ENCODE measurements around the gene MCCC2.
"Not testable (repeated sequence)": the region's sequence is repeated elsewhere in the genome, so short reads cannot be mapped to it uniquely, and the experiment has no call there.

Gene MCCC2

DNA sequence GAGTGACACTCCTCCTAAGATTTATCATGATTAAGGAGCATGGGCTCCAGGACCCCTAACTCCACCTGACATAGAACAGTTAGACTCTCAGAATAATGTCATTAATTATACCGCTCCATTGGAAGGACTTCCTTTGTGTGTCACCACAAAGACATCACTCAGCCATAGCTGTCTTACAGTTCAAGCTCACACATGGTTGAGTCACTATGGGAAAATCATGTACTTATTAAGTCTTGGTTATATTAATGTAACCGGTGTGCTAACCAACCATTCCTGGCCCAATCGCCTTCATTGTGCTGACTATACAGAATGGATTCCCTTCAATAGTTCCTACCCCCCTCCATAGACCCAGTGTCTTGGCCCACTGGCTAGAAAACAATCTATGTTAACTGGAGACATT is 10.9 kb upstream of the MCCC2 start:
- no peaks in the 10 kb centered on the region for H3K4me1 ChIP-seq (ENCODE audit: insufficient read depth, low read length)
- no peaks in the 10 kb centered on the region for H3K9me3 ChIP-seq (ENCODE audit: low read length)
- H3K4me3 ChIP-seq (ENCODE audit: low read depth in 1 of 2, low read length in 2 of 2): no peak overlapping the region
- H3K36me3 ChIP-seq (ENCODE audit: insufficient read depth, low read length): no peaks in the 10 kb centered on the region
- no peak overlapping the region for H3K9ac ChIP-seq (ENCODE audit: low read length)
- no peak overlapping the region for H3K27ac ChIP-seq (ENCODE audit: low read depth, low read length)
- no peaks in the 10 kb centered on the region for H3K27me3 ChIP-seq (ENCODE audit: control insufficient read depth in 1 of 2, insufficient read depth in 2 of 2, low read length in 2 of 2)

DNA sequence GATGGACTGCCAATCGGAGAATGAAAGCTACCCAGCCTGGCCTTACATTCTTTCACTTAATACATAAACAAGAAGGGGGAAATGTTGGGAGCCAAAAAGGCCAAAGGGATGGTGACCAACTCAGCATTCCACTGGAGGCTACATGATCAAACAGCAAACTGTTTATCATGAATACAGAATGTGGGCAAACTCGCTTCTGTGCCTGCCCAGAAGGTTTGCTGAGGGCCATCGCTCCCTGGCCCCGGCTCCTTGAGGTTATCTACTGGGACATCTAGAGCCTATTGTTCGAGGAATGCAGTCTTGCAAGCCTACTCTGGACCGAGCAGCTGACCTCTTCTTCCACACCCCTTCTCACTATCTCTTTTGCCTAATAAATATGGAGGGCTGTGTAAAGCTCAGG is 9.3 kb upstream of the MCCC2 start:
- not testable (repeated sequence) for H3K9ac ChIP-seq (ENCODE audit: low read length)

DNA sequence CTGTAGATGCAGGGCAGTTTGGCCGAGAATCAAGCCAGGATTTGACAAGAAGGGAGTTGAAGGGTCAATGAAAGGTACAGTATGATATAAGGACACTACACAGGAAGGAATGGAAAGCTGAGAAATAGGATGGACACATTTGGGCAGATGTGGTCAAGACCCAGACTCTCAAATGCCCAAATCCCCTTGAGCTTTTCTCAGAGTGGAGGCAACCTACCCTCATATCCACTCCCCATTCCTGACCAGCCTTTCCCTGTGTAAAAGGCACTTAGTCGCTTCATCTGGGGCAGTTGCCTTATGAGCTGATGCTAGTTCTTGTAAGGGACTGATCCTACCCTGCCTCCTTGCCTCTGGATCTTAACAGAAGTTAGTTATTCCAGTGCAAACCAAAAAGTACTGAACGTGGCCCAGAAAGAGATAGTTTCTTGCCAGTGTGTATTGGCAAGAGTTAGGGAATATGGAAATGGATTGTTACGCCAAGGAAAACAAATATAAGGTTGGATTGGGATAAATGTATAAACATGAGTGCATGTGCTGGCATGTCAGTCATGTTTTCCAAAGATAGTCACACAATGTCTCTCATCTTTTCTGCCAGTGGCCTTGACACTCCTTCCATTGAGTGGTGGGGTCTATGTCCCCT is 4.1 kb upstream of the MCCC2 start:
- H3K4me1 ChIP-seq (ENCODE audit: insufficient read depth, low read length): peaks cover 5% of the 10 kb centered on the region
- H3K27me3 ChIP-seq (ENCODE audit: control insufficient read depth in 1 of 2, insufficient read depth in 2 of 2, low read length in 2 of 2): no peaks in the 10 kb centered on the region
- H3K27ac ChIP-seq (ENCODE audit: low read depth, low read length): no peak overlapping the region
- no peaks in the 10 kb centered on the region for H3K36me3 ChIP-seq (ENCODE audit: insufficient read depth, low read length)
- H3K9me3 ChIP-seq (ENCODE audit: low read length): no peaks in the 10 kb centered on the region
- H3K4me3 ChIP-seq (ENCODE audit: low read depth in 1 of 2, low read length in 2 of 2): no peak overlapping the region
- H3K9ac ChIP-seq (ENCODE audit: low read length): no peak overlapping the region

More for the DNA sequence above, 9.3 kb upstream of the MCCC2 start:
- H3K4me1 ChIP-seq (ENCODE audit: insufficient read depth, low read length); H3K27ac ChIP-seq (ENCODE audit: low read depth, low read length); H3K4me3 ChIP-seq (ENCODE audit: low read depth in 1 of 2, low read length in 2 of 2); H3K9me3 ChIP-seq (ENCODE audit: low read length); H3K36me3 ChIP-seq (ENCODE audit: insufficient read depth, low read length); H3K27me3 ChIP-seq (ENCODE audit: control insufficient read depth in 1 of 2, insufficient read depth in 2 of 2, low read length in 2 of 2): not testable (repeated sequence)

DNA sequence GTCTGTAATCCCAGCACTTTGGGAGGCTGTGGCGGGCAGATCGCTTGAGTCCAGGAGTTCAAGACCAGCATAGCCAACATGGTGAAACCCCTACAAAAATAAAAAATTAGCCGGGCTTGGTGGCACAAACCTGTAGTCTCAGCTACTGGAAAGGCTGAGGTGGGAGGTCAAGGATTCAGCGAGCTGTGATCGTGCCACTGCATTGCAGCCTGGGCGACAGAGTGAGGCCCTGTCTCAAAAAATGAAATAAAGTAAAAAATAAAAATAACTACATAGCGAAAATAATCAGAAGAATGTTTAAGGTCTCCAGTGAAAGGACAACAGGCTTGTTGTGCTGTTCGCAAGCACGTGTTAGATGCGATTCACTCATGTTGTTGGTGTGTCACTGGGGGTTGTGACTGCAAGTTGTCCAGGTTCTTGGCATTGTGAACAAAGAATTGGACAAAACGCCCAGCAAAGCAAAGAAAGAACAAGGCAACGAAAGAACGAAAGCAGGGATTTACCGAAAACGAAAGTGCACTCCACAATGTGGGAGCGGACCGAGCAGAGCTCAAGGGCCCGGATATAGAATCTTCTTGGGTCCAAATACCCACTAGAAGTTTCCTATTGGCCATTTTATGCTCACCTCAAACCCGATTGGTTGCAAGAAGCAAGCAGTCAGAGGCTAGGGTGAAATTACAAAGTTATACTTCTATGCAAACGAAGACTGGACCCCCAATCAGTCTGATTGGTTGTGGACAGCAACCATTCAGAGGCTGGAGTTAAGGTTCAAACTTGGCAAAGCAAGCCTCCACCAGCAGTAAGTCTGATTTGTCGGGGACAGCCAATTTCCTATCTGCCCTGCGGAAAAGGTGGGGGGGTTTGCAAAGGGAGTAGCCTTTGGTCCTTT is 844 bp upstream of the MCCC2 start:
- Histone ChIP-seq H3K36me3 (ENCODE audit: insufficient read depth, low read length) (no peaks in the 10 kb centered on the region), H3K27ac (ENCODE audit: low read depth, low read length) (peak overlapping the region; percentile 48), H3K4me1 (ENCODE audit: insufficient read depth, low read length) (peaks cover 12% of the 10 kb centered on the region), H3K9me3 (ENCODE audit: low read length) (no peaks in the 10 kb centered on the region), H3K9ac (ENCODE audit: low read length) (peak overlapping the region; percentile 8), H3K4me3 (ENCODE audit: low read depth in 1 of 2, low read length in 2 of 2) (peak overlapping the region; percentile 79 to 89), H3K27me3 (ENCODE audit: control insufficient read depth in 1 of 2, insufficient read depth in 2 of 2, low read length in 2 of 2) (no peaks in the 10 kb centered on the region)

DNA sequence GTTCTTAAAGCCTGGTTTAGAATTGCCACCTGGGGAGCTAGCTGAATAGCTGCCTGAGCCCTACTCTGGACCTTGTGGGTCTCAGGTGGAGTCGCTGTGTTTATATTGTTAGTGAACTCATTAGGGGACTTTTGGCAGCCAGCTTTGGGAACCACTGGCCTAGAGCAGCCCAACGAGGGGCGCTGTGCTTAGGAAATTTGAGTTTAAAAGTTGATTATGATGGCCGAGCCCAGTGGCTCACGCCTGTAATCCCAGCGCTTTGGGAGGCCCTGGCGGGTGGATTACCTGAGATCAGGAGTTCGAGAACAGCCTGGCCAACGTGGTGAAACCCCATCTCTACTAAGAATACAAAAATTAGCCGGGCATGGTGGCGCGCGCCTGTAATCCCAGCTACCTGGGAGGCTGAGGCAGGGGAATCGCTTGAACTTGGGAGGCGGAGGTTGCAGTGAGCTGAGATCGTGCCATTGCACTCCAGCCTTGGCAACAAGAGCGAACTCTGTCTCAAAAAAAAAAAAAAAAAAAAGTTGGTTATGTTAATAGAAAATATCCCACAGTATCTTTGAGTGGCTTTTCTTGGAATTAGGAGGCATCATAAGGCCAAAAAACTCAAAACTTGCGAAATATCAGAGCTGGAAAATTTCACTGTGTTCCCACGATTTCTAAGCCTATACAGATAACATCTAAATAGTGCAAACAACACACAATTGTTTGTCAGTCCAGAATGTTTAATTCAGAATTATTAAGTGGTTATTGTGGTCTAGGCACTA is 809 bp downstream of the MCCC2 start:
- no peaks in the 10 kb centered on the region for H3K36me3 ChIP-seq (ENCODE audit: insufficient read depth, low read length)
- H3K9ac ChIP-seq (ENCODE audit: low read length): peak overlapping the region; percentile 38
- peak overlapping the region; percentile 79 to 89 for H3K4me3 ChIP-seq (ENCODE audit: low read depth in 1 of 2, low read length in 2 of 2)
- no peaks in the 10 kb centered on the region for H3K9me3 ChIP-seq (ENCODE audit: low read length)
- H3K27ac ChIP-seq (ENCODE audit: low read depth, low read length): no peak overlapping the region
- no peaks in the 10 kb centered on the region for H3K27me3 ChIP-seq (ENCODE audit: control insufficient read depth in 1 of 2, insufficient read depth in 2 of 2, low read length in 2 of 2)
- H3K4me1 ChIP-seq (ENCODE audit: insufficient read depth, low read length): peaks cover 12% of the 10 kb centered on the region

DNA sequence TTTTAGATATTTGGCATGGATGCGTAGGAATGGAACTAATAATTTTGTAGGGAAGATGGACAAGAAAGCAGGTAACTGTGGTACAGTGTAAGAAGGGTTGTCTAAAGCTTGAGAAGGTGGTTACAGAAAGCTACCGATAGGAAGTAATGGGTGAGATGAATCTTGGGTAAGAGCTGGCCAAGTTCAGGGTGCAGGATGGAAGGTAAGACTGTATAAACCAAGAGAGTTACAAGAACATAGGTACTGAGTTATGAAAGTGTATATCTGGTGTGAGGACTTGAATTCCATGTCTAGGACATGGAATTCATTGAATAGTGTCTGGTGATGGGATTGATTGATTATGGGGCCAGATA is 1.4 kb downstream of the MCCC2 start:
- Histone ChIP-seq H3K4me3 (ENCODE audit: low read depth in 1 of 2, low read length in 2 of 2) (peak overlapping the region in 1 of 2 donors; percentile 4), H3K27me3 (ENCODE audit: control insufficient read depth in 1 of 2, insufficient read depth in 2 of 2, low read length in 2 of 2) (no peaks in the 10 kb centered on the region), H3K4me1 (ENCODE audit: insufficient read depth, low read length) (peaks cover 12% of the 10 kb centered on the region), H3K9me3 (ENCODE audit: low read length) (no peaks in the 10 kb centered on the region), H3K9ac (ENCODE audit: low read length) (no peak overlapping the region), H3K27ac (ENCODE audit: low read depth, low read length) (no peak overlapping the region), H3K36me3 (ENCODE audit: insufficient read depth, low read length) (no peaks in the 10 kb centered on the region)

DNA sequence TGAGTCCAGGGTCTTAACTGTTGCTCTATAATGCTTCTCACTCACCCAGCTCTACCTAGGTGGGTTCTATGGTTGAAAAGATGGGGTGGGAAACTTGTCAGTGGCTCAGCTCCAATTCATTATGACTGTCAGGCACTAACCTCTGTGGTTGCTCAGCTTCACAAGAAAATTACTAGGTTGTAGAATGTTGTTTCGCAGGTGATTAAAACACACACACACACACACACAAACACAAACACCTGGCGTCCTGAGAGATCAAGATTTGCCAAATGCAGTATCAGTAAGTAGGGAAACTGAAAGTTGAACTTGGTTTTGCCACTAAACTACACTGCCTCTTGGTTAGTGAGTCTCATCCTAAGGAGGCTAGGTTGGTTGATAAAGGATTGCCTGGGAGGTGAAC is 2.8 kb downstream of the MCCC2 start:
- H3K27me3 ChIP-seq (ENCODE audit: control insufficient read depth in 1 of 2, insufficient read depth in 2 of 2, low read length in 2 of 2): no peaks in the 10 kb centered on the region
- peaks cover 12% of the 10 kb centered on the region for H3K4me1 ChIP-seq (ENCODE audit: insufficient read depth, low read length)
- H3K36me3 ChIP-seq (ENCODE audit: insufficient read depth, low read length): no peaks in the 10 kb centered on the region
- no peak overlapping the region for H3K4me3 ChIP-seq (ENCODE audit: low read depth in 1 of 2, low read length in 2 of 2)
- no peak overlapping the region for H3K9ac ChIP-seq (ENCODE audit: low read length)
- H3K27ac ChIP-seq (ENCODE audit: low read depth, low read length): no peak overlapping the region
- H3K9me3 ChIP-seq (ENCODE audit: low read length): no peaks in the 10 kb centered on the region

DNA sequence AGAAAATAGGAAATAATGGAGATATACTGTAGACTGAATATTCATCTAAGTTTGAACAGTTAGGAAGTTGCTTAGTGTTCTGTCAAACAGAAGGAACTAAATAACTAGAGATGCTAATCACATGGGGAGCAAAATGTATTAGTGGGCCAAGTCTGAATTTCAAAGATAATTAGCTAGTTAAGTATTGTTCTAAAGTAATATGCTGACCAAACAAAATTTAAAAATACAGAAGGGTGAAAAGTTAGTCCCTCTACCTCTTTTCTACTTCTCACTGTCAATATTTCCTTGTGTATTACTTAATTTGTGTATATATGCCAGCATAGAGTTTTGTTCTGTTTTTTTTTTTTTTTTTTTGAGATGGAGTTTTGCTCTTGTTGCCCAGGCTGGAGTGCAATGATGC is 4.0 kb downstream of the MCCC2 start:
- Histone ChIP-seq H3K9ac (ENCODE audit: low read length) (no peak overlapping the region), H3K9me3 (ENCODE audit: low read length) (no peaks in the 10 kb centered on the region), H3K27me3 (ENCODE audit: control insufficient read depth in 1 of 2, insufficient read depth in 2 of 2, low read length in 2 of 2) (no peaks in the 10 kb centered on the region), H3K4me3 (ENCODE audit: low read depth in 1 of 2, low read length in 2 of 2) (no peak overlapping the region), H3K36me3 (ENCODE audit: insufficient read depth, low read length) (peaks cover 1% of the 10 kb centered on the region), H3K27ac (ENCODE audit: low read depth, low read length) (no peak overlapping the region), H3K4me1 (ENCODE audit: insufficient read depth, low read length) (peaks cover 12% of the 10 kb centered on the region)

DNA sequence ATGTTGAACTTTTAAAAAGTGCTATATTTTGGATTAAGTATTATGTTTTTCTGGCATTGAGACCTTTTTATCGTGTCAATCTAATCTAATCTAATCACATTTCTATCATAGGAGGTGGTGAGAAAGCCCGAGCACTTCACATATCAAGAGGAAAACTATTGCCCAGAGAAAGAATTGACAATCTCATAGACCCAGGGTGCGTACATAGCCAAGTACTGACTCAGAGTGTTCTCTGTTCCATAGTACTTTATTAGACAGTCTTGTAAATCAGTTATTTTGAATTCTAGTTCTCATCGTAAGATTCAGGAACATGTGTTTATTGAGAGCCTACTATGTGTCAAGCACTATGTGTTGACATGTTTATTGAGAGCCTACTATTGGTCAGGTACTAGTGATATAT is 9.0 kb downstream of the MCCC2 start:
- Histone ChIP-seq H3K36me3 (ENCODE audit: insufficient read depth, low read length) (peaks cover 13% of the 10 kb centered on the region), H3K27ac (ENCODE audit: low read depth, low read length) (no peak overlapping the region)

DNA sequence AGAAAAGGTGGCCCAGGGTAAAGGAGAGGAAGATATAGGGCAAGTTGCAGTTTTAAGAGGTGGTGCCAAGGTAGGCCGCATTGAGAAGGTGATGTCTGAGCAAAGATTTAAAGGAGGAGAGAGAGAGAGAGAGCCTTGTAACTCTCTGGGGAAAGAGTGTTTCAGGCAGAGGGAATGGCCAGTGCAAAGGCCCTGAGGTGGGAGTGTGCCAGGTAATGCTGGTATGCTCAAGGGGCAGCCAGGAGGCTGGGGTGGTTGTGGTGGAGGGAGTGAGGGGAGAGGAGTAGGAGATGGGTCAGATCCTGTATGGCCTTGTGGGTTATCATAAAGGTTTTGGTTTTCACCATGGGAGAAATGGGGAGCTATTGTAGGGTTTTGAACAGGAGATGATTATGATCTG is 9.9 kb downstream of the MCCC2 start:
- no peaks in the 10 kb centered on the region for H3K9me3 ChIP-seq (ENCODE audit: low read length)
- H3K4me3 ChIP-seq (ENCODE audit: low read depth in 1 of 2, low read length in 2 of 2): no peak overlapping the region
- H3K4me1 ChIP-seq (ENCODE audit: insufficient read depth, low read length): peaks cover 10% of the 10 kb centered on the region
- H3K36me3 ChIP-seq (ENCODE audit: insufficient read depth, low read length): peaks cover 13% of the 10 kb centered on the region
- no peak overlapping the region for H3K27ac ChIP-seq (ENCODE audit: low read depth, low read length)
- no peaks in the 10 kb centered on the region for H3K27me3 ChIP-seq (ENCODE audit: control insufficient read depth in 1 of 2, insufficient read depth in 2 of 2, low read length in 2 of 2)
- H3K9ac ChIP-seq (ENCODE audit: low read length): no peak overlapping the region

More for the DNA sequence above, 9.0 kb downstream of the MCCC2 start:
- Histone ChIP-seq H3K27me3 (ENCODE audit: control insufficient read depth in 1 of 2, insufficient read depth in 2 of 2, low read length in 2 of 2) (no peaks in the 10 kb centered on the region), H3K9ac (ENCODE audit: low read length) (no peak overlapping the region), H3K4me1 (ENCODE audit: insufficient read depth, low read length) (peaks cover 7% of the 10 kb centered on the region), H3K4me3 (ENCODE audit: low read depth in 1 of 2, low read length in 2 of 2) (no peak overlapping the region), H3K9me3 (ENCODE audit: low read length) (no peaks in the 10 kb centered on the region)

DNA sequence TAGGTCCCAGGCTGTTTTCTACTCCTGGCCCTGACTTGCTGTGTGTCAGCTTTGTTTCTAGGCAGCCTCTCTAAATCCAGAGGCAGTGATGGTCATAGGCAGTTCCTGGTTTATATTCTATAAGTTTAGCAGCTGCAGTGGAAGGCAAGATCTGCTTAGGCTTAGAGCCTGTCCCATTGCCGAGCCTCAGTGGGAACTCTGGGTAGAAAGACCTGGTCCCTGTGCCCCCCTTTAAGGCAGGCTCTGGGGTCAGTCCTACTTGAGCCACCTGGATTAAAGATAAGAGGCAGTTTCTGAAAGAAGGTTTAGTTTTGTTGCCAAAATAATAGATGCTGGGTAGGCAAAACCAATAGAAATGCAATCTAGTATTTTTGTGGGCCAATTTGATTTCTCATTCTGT is 13.6 kb downstream of the MCCC2 start:
- Histone ChIP-seq H3K27ac (ENCODE audit: low read depth, low read length) (no peak overlapping the region), H3K27me3 (ENCODE audit: control insufficient read depth in 1 of 2, insufficient read depth in 2 of 2, low read length in 2 of 2) (no peaks in the 10 kb centered on the region), H3K9me3 (ENCODE audit: low read length) (no peaks in the 10 kb centered on the region), H3K4me3 (ENCODE audit: low read depth in 1 of 2, low read length in 2 of 2) (no peak overlapping the region), H3K36me3 (ENCODE audit: insufficient read depth, low read length) (peaks cover 19% of the 10 kb centered on the region), H3K9ac (ENCODE audit: low read length) (no peak overlapping the region), H3K4me1 (ENCODE audit: insufficient read depth, low read length) (peaks cover 10% of the 10 kb centered on the region)

Measured in muscle layer of colon (tissue), 2 donors.